HepG2 (cell line): ENCODE data around the gene FAM117B. TPM values are rescaled to one million over a fixed set of nuclear protein-coding genes. Genes with fewer than 3 reads are reported as not detected.
A peak's percentile ranks its signal among the peaks of the same experiment; 100 is the strongest.

Experiments used
- ATAC-seq: fragments of 200-7000 bp; cut with Tn5 transposase; 3 replicates; pipeline ENCODE4 v1.9.1; 2020; ENCODE audit warnings: mild to moderate bottlenecking, moderate library complexity
- BruUV-seq: library from RNA; stranded (reverse); fragments of 400-500 nt; replicated peaks from 2 replicates; lab custom pipeline; 2021; lab: Mats Ljungman, UMichigan
- CTCF ChIA-PET: fragments of 300-600 bp; formaldehyde crosslinking; extraction: SDS; loops from one replicate; lab custom pipeline; 2021; ENCODE audit warnings: low total read pairs, inconsistent platforms, low intra/inter-chr PET ratio; lab: Yijun Ruan, JAX
- POLR2A ChIA-PET: fragments of 350-600 bp; sonication (Branson Sonifier 250); formaldehyde crosslinking; loops from one replicate; lab custom pipeline; 2020; ENCODE audit warnings: antibody characterized with exemption, inconsistent platforms; lab: Yijun Ruan, JAX
- DNase-seq: peaks from one replicate; pipeline ENCODE4 v3.0.0-alpha.2; 2015; ENCODE audit warnings: low spot score
- FAIRE-seq: peaks from 3 replicates; lab custom pipeline; 2011; peaks lifted over from hg19 to GRCh38; lab: Jason Lieb, UNC
- H2AFZ ChIP-seq: one replicate; pipeline ENCODE4 v1.6.1; 2011; ENCODE audit warnings: low read length, inconsistent platforms
- H3K27ac ChIP-seq: fragments of 300-600 bp; 3 replicates; pipeline ENCODE4 v1.8.0; 2011; ENCODE audit warnings: mixed run types, mild to moderate bottlenecking, mixed read lengths, low read length, inconsistent platforms; ENCODE audit not compliant: insufficient read depth; ENCODE audit errors: extremely low read length
- H3K27me3 ChIP-seq, 2 experiments: fragments of 200-600 bp in 1 of 2; 2 replicates in 1 of 2; 3 replicates in 1 of 2; pipeline versions ENCODE4 v1.6.0 to v1.8.0; 2011; ENCODE audit warnings: low read length in 2 of 2, mild to moderate bottlenecking in 2 of 2, moderate library complexity in 2 of 2, inconsistent platforms in 1 of 2; ENCODE audit not compliant: insufficient read depth in 2 of 2, control insufficient read depth in 1 of 2
- H3K36me3 ChIP-seq, 2 experiments: fragments of 200-600 bp in 1 of 2; replicated peaks in 1 of 2; 2 replicates in 1 of 2; 3 replicates in 1 of 2; pipeline versions ENCODE4 v1.5.1 to v1.8.0; 2011; ENCODE audit warnings: low read length in 2 of 2, inconsistent platforms in 1 of 2; ENCODE audit not compliant: insufficient read depth in 2 of 2, control insufficient read depth in 1 of 2
- H3K4me1 ChIP-seq: 2 replicates; pipeline ENCODE4 v1.5.1; 2012; ENCODE audit warnings: low read length, inconsistent platforms; ENCODE audit not compliant: insufficient read depth
- H3K4me2 ChIP-seq: 2 replicates; pipeline ENCODE4 v1.6.0; 2011; ENCODE audit warnings: low read depth, low read length, inconsistent platforms
- H3K4me3 ChIP-seq, 3 experiments: fragments of 200-600 bp in 1 of 3; sonication (generic), shearing (Covaris generic) in 1 of 3; replicated peaks in 1 of 3; 2 replicates each; pipeline ENCODE4 v1.5.1; 2011 to 2016; ENCODE audit warnings: low read length in 3 of 3, inconsistent platforms in 2 of 3, low read depth in 2 of 3, mild to moderate bottlenecking in 2 of 3, control low read depth in 1 of 3, mixed read lengths in 1 of 3; ENCODE audit not compliant: insufficient read depth in 1 of 3
- H3K79me2 ChIP-seq: one replicate; pipeline ENCODE4 v1.6.1; 2011; ENCODE audit warnings: low read length, inconsistent platforms; ENCODE audit not compliant: insufficient read depth
- H3K9ac ChIP-seq: 2 replicates; pipeline ENCODE4 v1.6.0; 2011; ENCODE audit warnings: mild to moderate bottlenecking, low read depth, low read length, inconsistent platforms; ENCODE audit not compliant: insufficient read depth
- H3K9me3 ChIP-seq: 2 replicates; pipeline ENCODE4 v1.5.1; 2012; ENCODE audit warnings: mild to moderate bottlenecking, low read length
- H4K20me1 ChIP-seq: 2 replicates; pipeline ENCODE4 v1.6.0; 2011; ENCODE audit warnings: inconsistent platforms, mild to moderate bottlenecking, low read length, moderate library complexity; ENCODE audit not compliant: insufficient read depth
- AGO2 ChIP-seq: fragments of 200-400 bp; formaldehyde crosslinking; optimal IDR thresholded peaks from 2 replicates; pipeline ENCODE3; 2017; ENCODE audit warnings: mild to moderate bottlenecking, low read depth, low read length, moderate library complexity
- MLXIP ChIP-seq: sonication (generic); formaldehyde crosslinking; IDR thresholded peaks from 2 replicates; pipeline ENCODE4 v1.9.0; 2021; ENCODE audit warnings: missing genetic modification reagents, borderline replicate concordance
- NFYB ChIP-seq: sonication (generic); formaldehyde crosslinking; IDR thresholded peaks from 2 replicates; pipeline ENCODE4 v1.4.0; 2020; ENCODE audit warnings: missing genetic modification reagents
- NPAS2 ChIP-seq: sonication (generic); formaldehyde crosslinking; IDR thresholded peaks from 2 replicates; pipeline ENCODE4 v1.8.0; 2022; ENCODE audit warnings: mild to moderate bottlenecking, missing genetic modification reagents, borderline replicate concordance
- ZBTB34 ChIP-seq: sonication (generic); formaldehyde crosslinking; IDR thresholded peaks from 2 replicates; pipeline ENCODE4 v1.8.0; 2022; ENCODE audit warnings: mild to moderate bottlenecking, missing genetic modification reagents
- ZNF546 ChIP-seq: sonication (generic); formaldehyde crosslinking; conservative IDR thresholded peaks from 2 replicates; pipeline ENCODE4 v1.8.1; 2023; ENCODE audit warnings: mild to moderate bottlenecking, missing genetic modification reagents
- ZNF660 ChIP-seq: sonication (generic); formaldehyde crosslinking; IDR thresholded peaks from 2 replicates; pipeline ENCODE4 v1.5.1; 2020; ENCODE audit warnings: mild to moderate bottlenecking, low read depth, missing genetic modification reagents, borderline replicate concordance
- WGBS: methylation state at CpG from one replicate; pipeline ENCODE4 v1.1.6; 2017; ENCODE audit warnings: low lambda C conversion rate; 5-methylcytosine and 5-hydroxymethylcytosine counted together
- in situ Hi-C: cut with HindIII; loops from 2 replicates; pipeline ENCODE4 v1.10.0; 2017; ENCODE audit warnings: low pct_unique_long_range_greater_than_20kb; ENCODE audit not compliant: extremely low pct_ligation_motif_present
- intact Hi-C: fragments of 100-400 bp; cut with micrococcal nuclease; formaldehyde crosslinking; loops from one replicate; pipeline ENCODE4 v1.10.0; 2022; ENCODE audit not compliant: unreplicated experiment
- polyA plus RNA-seq, 8 experiments: library from polyadenylated mRNA; depleted of rRNA in 3 of 8; stranded (reverse) in 7 of 8; unstranded in 1 of 8; fragments of >200 nt; fragmentation: Illumina TruSeq in 4 of 8; extraction: Trizol in 4 of 8; gene quantifications; 2 replicates each; pipeline versions ENCODE4 v1.2.1 to v1.2.3, GENCODE V29; 2011 to 2016; ENCODE audit warnings: low read depth in 4 of 8, missing spikeins in 1 of 8, mixed read lengths in 1 of 8; ENCODE audit not compliant: insufficient read depth in 1 of 8
- total RNA-seq, 5 experiments: library from RNA; depleted of rRNA; stranded (reverse); fragments of >200 nt; fragmentation: Illumina TruSeq; extraction: Trizol; gene quantifications; 2 replicates each; pipeline ENCODE4 v1.2.3, GENCODE V29; 2016; ENCODE audit warnings: low read depth in 1 of 5
- TF ChIP-seq, protein P1 (sequence below): sonication (generic); formaldehyde crosslinking; IDR thresholded peaks from 2 replicates; pipeline ENCODE4 v1.4.0; 2020; ENCODE audit warnings: low read depth, missing genetic modification reagents

FAM117B gene
- total and polyA plus RNA-seq, 2 of the 13 experiments (the other 11 are each of a cell fraction or from before 2014, with no cell fraction given) = 5.8 to 11.0 TPM

DNA sequence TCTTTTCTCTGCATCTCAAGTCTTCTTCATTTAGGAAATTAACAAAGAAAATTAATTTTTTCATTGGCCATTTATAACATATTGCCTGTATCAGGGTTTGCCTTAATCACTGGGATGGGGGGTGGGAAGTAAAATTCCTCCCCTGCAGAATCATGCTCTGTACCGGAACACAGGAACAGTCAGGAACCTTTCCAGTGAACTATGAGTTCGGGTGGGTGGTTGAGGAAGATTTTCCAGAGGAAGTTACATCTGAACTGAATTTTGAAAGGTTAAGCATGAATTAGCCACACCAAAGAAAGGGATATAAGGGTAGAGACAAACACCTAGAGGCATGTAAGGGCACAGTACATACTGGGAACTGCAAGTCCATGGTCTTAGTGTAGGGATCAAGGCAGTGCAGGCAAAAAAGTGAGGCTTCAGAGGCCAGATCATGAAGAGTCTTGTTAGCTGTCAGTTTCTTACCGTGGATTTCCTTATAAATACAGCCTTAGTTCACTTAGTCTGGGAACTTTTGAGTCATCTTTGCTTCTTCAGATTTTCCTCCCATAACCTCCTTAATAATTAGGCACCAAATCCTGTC, 55.6 kb downstream of the FAM117B start:
- no peak for TF ChIP-seq ZNF546 (CRISPR knock-in tag)
- no peak for TF ChIP-seq AGO2
- TF ChIP-seq, protein P1, sequence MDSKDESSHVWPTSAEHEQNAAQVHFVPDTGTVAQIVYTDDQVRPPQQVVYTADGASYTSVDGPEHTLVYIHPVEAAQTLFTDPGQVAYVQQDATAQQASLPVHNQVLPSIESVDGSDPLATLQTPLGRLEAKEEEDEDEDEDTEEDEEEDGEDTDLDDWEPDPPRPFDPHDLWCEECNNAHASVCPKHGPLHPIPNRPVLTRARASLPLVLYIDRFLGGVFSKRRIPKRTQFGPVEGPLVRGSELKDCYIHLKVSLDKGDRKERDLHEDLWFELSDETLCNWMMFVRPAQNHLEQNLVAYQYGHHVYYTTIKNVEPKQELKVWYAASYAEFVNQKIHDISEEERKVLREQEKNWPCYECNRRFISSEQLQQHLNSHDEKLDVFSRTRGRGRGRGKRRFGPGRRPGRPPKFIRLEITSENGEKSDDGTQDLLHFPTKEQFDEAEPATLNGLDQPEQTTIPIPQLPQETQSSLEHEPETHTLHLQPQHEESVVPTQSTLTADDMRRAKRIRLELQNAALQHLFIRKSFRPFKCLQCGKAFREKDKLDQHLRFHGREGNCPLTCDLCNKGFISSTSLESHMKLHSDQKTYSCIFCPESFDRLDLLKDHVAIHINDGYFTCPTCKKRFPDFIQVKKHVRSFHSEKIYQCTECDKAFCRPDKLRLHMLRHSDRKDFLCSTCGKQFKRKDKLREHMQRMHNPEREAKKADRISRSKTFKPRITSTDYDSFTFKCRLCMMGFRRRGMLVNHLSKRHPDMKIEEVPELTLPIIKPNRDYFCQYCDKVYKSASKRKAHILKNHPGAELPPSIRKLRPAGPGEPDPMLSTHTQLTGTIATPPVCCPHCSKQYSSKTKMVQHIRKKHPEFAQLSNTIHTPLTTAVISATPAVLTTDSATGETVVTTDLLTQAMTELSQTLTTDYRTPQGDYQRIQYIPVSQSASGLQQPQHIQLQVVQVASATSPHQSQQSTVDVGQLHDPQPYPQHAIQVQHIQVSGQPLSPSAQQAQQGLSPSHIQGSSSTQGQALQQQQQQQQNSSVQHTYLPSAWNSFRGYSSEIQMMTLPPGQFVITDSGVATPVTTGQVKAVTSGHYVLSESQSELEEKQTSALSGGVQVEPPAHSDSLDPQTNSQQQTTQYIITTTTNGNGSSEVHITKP = no peak
- no peak for TF ChIP-seq ZBTB34 (CRISPR knock-in tag)
- no peak for TF ChIP-seq NFYB
- no peak for TF ChIP-seq ZNF660 (CRISPR knock-in tag)
- TF ChIP-seq MLXIP (CRISPR knock-in tag) = no peak
- no peak for TF ChIP-seq NPAS2 (CRISPR knock-in tag)
- TF ChIP-seq, all 625 proteins: peak for 0
- Histone ChIP-seq H3K27ac (no peak overlapping the region), H3K9ac (no peak overlapping the region), H3K36me3 (peaks cover 0 to 2% of the 10 kb centered on the region in 2 experiments; a peak in 3 of 5 replicates), H3K4me2 (no peak overlapping the region), H3K4me3 (no peak overlapping the region), H3K79me2 (peaks cover 36% of the 10 kb centered on the region), H3K4me1 (peaks cover 16% of the 10 kb centered on the region), H2AFZ (no peak overlapping the region), H3K27me3 (no peaks in the 10 kb centered on the region), H4K20me1 (peaks cover 8% of the 10 kb centered on the region), H3K9me3 (no peaks in the 10 kb centered on the region)
- POLR2A ChIA-PET = no interaction called here
- no peak for FAIRE-seq
- in situ Hi-C loops (no loop called here), intact Hi-C loops (no loop called here)
- ATAC-seq = peak; percentile 59; the same call in 2 of the 3 replicates
- DNase-seq = no peak
- CTCF ChIA-PET = no interaction called here
- 99% methylated on average over 3 of the region's 3 CpGs for WGBS
- no TSS peak for BruUV-seq
